Activated CD4-positive, alpha-beta T cell treated with anti-CD3 and anti-CD28 coated beads, Interleukin-2, amount 50 U/mL, for 4 hours (primary cell): ENCODE data around the gene ADAP1.
"Not testable (repeated sequence)": the region's sequence is repeated elsewhere in the genome, so short reads cannot be mapped to it uniquely, and the experiment has no call there.

Experiments used
- DNase-seq, 2 experiments: peaks; one replicate each; pipeline ENCODE4 v3.0.0-alpha.2; 2020

Gene ADAP1

DNA sequence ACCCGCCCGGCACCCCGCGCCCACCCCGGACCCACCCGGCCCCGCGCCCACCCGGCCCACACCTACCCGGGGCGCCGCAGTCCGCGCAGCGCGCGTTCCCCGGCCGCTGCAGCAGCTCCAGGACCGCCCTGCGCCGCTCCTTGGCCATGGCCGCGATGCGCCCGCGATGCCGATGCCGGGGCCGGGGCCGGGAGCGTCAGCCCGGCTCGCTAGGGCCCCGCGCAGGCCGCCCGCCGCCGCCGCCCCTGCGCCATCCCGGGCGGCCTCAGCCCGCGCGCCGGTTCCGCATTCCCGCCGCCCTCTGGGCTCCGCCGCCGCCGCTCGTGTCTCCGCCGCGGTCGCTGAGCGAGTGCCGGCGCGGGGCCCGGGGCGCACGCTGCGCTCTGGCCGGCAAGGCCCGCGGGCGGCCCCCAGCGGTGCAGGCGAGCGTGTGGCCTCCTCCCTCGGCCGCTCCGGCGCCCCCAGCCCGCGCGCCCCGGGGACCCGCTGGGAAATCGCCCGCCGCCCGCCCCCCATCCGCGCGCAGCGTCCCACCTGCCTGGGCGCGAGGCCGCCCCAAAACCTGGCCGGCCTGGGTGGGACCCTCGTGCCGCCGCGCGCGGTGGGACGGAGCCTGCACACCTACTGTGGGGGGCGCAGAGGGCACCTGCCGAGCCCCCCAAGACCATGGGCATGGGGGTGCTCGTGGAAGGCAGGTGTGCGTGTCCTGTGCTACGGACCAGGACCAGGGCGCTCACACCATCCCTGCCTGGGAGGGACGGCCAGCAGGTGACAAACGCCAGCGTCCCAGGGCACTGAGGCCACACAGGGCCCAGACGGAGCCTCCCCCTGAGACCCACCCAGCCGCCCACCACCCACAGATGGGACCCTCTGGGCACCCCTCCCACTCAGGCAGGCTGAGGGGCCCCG is at the start of gene ADAP1:
Gene ADAP1 (minus strand): TSS at position 351 of the 909 bp plus-strand sequence. CDS start 203 bp downstream, at position 148.
- peak; percentile 35 to 36 for DNase-seq

DNA sequence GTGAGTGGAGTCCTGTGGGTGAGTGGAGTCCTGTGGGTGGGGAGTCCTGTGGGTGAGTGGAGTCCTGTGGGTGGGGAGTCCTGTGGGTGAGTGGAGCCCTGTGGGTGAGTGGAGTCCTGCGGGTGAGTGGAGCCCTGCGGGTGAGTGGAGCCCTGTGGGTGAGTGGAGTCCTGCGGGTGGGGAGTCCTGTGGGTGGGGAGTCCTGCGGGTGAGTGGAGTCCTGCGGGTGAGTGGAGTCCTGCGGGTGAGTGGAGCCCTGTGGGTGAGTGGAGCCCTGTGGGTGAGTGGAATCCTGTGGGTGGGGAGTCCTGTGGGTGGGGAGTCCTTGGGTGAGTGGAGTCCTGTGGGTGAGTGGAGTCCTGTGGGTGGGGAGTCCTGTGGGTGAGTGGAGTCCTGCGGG is 48.0 kb upstream of the ADAP1 start:
- not testable (repeated sequence) for DNase-seq

DNA sequence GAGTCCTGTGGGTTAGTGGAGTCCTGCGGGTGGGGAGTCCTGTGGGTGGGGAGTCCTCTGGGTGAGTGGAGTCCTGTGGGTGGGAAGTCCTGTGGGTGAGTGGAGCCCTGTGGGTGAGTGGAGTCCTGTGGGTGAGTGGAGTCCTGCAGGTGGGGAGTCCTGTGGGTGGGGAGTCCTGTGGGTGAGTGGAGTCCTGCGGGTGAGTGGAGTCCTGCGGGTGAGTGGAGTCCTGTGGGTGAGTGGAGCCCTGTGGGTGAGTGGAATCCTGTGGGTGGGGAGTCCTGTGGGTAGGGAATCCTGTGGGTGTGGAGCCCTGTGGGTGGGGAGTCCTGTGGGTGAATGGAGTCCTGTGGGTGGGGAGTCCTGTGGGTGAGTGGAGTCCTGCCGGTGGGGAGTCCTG is 47.5 kb upstream of the ADAP1 start:
- DNase-seq, result not testable (repeated sequence)

- not testable (repeated sequence) for DNase-seq
Measured at GRCh38 chr7:1001069-1001770, 46.7 kb upstream of the ADAP1 start.

DNA sequence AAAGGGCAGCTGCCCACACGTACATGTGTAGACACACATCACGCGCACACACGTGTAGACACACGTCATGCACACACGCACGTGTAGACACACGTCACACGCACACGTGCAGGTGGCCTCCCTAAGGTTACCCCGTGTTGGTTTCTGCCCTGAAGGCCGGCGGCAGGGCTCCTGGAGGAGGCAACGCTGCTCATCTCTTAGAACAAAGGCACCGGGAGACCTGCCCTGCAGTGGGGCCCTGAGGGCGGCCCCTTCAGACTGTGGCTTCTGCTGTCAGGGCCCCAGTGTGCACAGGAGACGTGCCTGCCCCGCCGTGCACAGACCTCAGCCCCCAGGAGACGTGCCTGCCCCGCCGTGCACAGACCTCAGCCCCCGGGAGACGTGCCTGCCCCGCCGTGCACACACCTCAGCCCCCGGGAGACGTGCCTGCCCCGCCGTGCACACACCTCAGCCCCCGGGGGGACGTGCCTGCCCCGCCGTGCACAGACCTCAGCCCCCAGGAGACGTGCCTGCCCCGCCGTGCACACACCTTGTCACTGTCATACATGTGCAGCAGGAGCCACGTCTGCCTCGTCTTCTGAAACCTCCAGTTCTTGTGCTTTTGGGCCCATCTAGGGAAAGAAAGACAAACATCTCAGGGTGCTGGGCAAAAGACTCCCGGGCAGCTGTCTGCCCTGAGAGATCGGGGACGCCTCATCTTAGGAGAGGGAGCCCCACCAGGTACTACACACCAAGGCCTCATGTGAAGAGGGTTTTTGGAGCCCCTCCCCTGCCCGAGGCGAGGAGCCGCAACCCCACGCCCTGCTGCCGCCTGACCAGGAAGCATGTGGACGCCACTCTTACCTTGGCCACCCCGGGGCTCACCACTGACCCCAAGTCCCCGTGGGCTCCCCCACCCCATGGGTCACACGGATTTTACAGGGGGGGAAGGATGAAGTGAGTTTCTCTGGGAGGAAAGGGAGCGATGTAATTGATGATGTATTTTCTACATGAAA is 45.8 kb upstream of the ADAP1 start:
- no peak for DNase-seq

DNA sequence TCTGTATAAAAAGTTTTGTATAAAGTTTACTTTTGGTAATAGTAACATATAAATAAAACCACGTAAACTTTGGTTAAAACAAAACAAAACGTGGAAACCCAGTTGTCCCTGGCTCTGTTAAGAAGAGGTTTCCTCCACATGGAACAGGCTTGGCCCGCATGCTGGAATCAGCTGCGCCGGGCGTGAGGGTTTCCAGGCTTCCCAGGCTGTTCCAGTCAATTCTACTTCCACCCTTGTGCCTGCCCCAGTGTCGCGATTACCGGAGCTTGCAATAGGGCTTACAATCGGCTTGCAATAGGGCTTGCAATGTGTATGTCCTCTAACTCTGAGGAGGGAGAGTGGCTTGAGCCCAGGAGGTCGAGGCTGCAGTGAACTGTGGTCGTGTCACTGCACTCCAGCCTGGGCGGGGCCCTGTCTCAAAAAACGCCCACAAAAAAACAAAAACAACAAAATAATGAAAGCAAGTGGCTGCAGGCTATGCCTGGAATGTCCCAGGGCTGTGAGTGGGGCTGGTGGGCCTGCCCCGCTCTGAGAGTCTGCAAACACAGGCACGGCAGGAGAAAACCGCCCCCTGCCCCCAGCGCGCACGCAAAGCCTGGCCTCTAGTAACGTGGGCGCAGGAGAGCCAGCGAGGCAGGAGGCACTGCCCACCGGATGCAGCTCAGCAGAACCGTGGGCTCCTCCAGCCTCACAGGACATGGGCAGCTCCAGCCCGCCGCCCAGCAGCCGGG is 44.8 kb upstream of the ADAP1 start:
- no peak for DNase-seq

GRCh38 chr7:997404-998395 is 43.2 kb upstream of the ADAP1 start:
- DNase-seq, result no peak

DNA sequence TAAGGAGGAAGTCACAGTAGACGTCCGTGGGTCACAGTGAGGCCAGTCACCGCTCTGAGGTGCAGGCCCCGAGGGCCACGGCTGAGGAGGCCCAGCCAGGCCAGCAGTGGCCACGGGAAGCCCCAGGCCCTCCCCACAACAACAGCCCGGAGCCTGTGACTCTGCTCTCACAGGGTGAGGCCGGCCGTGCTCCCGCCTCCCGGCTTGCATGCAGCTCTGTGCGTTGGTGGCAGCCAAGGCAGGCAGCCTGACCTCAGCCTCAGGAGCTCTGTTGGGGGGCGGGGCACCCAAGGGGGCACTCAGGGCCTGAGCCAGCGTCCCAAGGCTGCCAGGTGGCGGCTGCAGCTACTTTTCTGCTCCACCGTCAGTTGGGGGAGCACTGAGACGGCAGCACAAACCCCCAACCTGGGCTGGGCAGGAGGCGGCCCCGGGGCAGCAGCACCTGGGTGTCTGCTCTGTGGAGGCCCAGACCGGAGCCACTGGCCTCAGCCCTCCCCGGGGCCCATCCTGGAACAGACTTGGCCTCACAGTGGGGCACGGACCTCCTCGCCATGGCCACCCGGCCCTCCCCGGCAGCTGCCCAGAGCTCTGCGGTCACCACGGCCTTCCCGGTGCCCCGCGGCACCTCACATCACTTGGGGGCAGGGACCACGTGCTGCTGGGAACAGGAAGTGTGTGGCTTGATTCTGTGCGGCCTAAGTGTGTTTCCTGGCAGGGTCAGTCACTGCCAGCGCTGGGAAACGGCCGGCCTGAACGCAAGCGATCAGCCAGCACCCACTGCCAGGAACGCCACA is 41.8 kb upstream of the ADAP1 start:
- DNase-seq, result no peak

DNA sequence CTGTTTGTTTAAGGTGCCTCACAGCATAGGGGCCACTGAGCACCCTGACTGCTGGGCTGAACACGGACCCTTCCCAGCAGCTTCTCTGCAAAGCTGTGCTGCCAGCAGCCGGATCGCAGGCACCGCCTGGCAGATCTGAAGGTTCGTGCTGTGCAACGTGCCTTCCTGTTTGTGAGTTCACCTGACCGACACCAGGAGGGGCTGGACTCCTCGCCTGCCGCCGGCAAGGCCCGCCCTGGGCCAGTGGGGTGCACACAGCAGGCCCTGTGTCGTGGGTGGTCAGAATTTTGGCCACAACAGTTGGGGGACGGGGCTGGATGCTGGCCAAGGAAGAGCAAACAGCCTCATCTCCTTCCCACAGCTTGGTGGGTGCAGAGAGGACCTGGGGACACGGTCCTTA is 41.1 kb upstream of the ADAP1 start:
- DNase-seq, result no peak

GRCh38 chr7:994592-995308 is 40.3 kb upstream of the ADAP1 start:
- DNase-seq, result no peak

GRCh38 chr7:992709-993607 is 38.5 kb upstream of the ADAP1 start:
- DNase-seq, result peak; percentile 93 to 94

- no peak for DNase-seq
Measured at GRCh38 chr7:991729-992656, 37.5 kb upstream of the ADAP1 start.

DNA sequence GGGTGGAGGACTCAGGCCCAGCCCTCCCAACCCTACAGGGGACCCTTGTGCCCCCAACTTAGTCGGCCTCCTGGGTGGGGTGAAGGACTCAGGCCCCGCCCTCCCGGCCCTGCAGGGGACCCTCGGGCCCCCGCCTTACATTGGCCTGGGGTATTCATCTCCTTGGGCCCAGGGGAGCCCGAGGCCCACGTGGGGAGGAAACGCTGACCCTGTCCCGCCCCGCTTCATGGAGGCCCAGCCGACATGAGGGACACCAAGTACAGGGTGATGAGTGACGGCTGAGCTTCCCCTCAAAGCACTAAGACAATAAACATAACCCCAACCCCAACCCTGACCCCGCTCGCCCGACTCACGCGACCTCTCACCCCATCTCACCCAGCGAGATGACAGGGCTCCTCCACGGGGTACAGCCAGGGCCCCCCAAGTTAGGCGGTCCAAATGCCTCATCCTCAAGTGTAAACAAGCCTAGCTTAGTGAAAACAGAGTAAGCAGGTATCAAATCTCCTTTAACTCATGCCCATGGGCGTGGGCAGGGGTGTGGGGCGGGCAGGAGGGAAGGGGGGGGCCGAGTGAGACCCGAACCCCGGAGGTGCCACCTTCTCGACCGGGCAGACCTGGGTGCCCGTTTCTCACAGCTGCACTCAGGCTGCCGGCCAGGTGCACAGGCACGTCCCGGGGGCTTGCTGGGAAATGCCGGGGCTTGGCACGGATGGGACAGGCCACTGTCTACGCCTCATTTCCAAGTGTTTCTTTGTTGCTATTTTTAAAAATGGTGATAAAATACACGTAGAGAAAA is 36.7 kb upstream of the ADAP1 start:
- no peak for DNase-seq

DNA sequence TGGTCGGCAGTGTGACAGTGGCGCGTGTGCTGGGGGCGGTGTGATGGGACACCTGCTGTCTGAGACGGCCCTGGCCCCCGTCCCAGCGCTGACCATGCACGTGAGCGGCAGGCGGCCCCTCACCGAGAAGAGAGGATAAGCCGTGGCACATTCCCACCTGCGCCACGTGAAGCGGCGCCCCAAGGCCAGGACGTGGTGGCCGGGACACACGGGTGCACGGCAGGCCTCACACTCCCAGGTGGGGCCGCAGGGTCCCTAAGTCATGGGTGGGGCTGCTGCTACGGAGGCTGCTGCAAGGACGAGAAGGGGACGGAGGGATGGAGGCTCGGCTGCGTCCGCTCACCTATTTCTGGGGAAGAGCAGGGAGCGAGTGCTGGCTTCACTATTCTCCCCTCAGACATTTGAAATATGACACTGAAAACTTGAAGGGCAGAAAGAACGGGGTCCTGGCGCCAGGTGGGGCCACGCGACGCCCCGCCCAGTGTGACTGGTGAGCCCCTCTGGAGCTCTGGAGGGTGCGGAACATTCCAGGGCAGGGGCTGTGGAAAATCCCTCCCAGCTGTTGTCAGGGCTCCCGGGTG is 36.0 kb upstream of the ADAP1 start:
- DNase-seq, result no peak

DNA sequence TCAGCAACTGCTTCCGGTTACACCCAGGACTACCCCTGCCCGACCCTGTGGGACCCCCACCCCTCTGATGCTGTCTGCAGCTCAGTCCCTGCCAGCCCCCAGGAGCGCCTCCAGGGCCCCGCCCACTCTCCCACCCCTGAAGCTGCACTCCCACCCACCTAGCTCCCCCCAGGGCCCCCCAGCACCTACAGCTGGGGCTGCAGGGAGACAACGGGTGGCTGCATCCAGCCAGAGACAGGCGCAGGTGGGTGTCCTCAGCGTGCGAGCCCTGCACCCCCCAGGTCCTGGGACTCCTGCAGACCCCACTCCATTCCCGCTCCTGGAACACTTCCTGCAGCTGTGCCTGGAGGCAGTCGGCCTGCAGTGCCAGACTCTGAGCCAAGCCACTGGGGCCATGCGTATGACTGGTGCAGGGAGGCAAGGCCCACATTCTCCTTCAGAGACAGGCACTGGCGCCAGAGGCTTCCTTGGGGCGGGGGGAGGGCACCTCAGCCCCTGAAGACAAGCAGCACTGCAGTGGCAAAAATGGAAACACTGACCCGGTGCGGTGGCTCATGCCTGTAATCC is 34.6 kb upstream of the ADAP1 start:
- DNase-seq, result no peak
